ENCODE results near the gene RAPGEF1. TPM values are rescaled to one million over a fixed set of nuclear protein-coding genes. Genes with fewer than 3 reads are reported as not detected.

RAPGEF1 gene
- total and polyA plus RNA-seq, 2 of the 13 experiments (the other 11 are each of a cell fraction or from before 2014, with no cell fraction given), result 21.2 to 38.9 TPM

- TF ChIP-seq ZNF607 (CRISPR knock-in tag; IDR thresholded peaks at IDR 0.05; ENCODE audit: borderline replicate concordance) (no peak), RFXAP (CRISPR knock-in tag; IDR thresholded peaks at IDR 0.05; ENCODE audit: borderline replicate concordance) (0 out of 2 replicates have a peak, but pooled peaks have one; percentile 30), NPAS2 (CRISPR knock-in tag; IDR thresholded peaks at IDR 0.05; ENCODE audit: borderline replicate concordance) (no peak), AGO1 (IDR thresholded peaks at IDR 0.05; ENCODE audit: low read depth, low read length, poor library complexity, severe bottlenecking) (no peak), ZNF367 (CRISPR knock-in tag; IDR thresholded peaks at IDR 0.05; ENCODE audit: borderline replicate concordance) (no peak), PLSCR1 (CRISPR knock-in tag; IDR thresholded peaks at IDR 0.05; ENCODE audit: borderline replicate concordance) (no peak), XRCC5 (optimal IDR thresholded peaks at IDR 0.05; ENCODE audit: low read length) (peak; percentile 24), KDM5B (CRISPR knock-in tag; IDR thresholded peaks at IDR 0.05; ENCODE audit: borderline replicate concordance) (peak; percentile 26; the same call in 1 of the 2 replicates), ZNF850 (CRISPR knock-in tag; conservative IDR thresholded peaks at IDR 0.05) (no peak), PHF8 (CRISPR knock-in tag; IDR thresholded peaks at IDR 0.05) (no peak), ZNF337 (CRISPR knock-in tag; IDR thresholded peaks at IDR 0.05; ENCODE audit: borderline replicate concordance, low read depth) (no peak), ZNF670 (CRISPR knock-in tag; IDR thresholded peaks at IDR 0.05; ENCODE audit: borderline replicate concordance) (no peak), TCF7L2 (IDR thresholded peaks at IDR 0.05; ENCODE audit: low read depth, low read length) (no peak), ZC3H4 (CRISPR knock-in tag; IDR thresholded peaks at IDR 0.05; ENCODE audit: borderline replicate concordance) (no peak), ZNF891 (CRISPR knock-in tag; IDR thresholded peaks at IDR 0.05) (0 out of 2 replicates have a peak, but pooled peaks have one; percentile 44)
- TF ChIP-seq, protein P1, sequence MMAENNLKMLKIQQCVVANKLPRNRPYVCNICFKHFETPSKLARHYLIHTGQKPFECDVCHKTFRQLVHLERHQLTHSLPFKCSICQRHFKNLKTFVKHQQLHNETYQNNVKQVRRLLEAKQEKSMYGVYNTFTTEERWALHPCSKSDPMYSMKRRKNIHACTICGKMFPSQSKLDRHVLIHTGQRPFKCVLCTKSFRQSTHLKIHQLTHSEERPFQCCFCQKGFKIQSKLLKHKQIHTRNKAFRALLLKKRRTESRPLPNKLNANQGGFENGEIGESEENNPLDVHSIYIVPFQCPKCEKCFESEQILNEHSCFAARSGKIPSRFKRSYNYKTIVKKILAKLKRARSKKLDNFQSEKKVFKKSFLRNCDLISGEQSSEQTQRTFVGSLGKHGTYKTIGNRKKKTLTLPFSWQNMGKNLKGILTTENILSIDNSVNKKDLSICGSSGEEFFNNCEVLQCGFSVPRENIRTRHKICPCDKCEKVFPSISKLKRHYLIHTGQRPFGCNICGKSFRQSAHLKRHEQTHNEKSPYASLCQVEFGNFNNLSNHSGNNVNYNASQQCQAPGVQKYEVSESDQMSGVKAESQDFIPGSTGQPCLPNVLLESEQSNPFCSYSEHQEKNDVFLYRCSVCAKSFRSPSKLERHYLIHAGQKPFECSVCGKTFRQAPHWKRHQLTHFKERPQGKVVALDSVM (CRISPR knock-in tag; IDR thresholded peaks at IDR 0.05), result no peak
- TF ChIP-seq, protein P2, sequence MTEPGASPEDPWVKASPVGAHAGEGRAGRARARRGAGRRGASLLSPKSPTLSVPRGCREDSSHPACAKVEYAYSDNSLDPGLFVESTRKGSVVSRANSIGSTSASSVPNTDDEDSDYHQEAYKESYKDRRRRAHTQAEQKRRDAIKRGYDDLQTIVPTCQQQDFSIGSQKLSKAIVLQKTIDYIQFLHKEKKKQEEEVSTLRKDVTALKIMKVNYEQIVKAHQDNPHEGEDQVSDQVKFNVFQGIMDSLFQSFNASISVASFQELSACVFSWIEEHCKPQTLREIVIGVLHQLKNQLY (CRISPR knock-in tag; IDR thresholded peaks at IDR 0.05), result no peak
- TF ChIP-seq, protein P3, sequence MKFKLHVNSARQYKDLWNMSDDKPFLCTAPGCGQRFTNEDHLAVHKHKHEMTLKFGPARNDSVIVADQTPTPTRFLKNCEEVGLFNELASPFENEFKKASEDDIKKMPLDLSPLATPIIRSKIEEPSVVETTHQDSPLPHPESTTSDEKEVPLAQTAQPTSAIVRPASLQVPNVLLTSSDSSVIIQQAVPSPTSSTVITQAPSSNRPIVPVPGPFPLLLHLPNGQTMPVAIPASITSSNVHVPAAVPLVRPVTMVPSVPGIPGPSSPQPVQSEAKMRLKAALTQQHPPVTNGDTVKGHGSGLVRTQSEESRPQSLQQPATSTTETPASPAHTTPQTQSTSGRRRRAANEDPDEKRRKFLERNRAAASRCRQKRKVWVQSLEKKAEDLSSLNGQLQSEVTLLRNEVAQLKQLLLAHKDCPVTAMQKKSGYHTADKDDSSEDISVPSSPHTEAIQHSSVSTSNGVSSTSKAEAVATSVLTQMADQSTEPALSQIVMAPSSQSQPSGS (CRISPR knock-in tag; IDR thresholded peaks at IDR 0.05), result no peak
- TF ChIP-seq, protein P4, sequence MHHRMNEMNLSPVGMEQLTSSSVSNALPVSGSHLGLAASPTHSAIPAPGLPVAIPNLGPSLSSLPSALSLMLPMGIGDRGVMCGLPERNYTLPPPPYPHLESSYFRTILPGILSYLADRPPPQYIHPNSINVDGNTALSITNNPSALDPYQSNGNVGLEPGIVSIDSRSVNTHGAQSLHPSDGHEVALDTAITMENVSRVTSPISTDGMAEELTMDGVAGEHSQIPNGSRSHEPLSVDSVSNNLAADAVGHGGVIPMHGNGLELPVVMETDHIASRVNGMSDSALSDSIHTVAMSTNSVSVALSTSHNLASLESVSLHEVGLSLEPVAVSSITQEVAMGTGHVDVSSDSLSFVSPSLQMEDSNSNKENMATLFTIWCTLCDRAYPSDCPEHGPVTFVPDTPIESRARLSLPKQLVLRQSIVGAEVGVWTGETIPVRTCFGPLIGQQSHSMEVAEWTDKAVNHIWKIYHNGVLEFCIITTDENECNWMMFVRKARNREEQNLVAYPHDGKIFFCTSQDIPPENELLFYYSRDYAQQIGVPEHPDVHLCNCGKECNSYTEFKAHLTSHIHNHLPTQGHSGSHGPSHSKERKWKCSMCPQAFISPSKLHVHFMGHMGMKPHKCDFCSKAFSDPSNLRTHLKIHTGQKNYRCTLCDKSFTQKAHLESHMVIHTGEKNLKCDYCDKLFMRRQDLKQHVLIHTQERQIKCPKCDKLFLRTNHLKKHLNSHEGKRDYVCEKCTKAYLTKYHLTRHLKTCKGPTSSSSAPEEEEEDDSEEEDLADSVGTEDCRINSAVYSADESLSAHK (CRISPR knock-in tag; IDR thresholded peaks at IDR 0.05; ENCODE audit: borderline replicate concordance), result no peak
- TF ChIP-seq, protein P5, sequence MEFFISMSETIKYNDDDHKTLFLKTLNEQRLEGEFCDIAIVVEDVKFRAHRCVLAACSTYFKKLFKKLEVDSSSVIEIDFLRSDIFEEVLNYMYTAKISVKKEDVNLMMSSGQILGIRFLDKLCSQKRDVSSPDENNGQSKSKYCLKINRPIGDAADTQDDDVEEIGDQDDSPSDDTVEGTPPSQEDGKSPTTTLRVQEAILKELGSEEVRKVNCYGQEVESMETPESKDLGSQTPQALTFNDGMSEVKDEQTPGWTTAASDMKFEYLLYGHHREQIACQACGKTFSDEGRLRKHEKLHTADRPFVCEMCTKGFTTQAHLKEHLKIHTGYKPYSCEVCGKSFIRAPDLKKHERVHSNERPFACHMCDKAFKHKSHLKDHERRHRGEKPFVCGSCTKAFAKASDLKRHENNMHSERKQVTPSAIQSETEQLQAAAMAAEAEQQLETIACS (CRISPR knock-in tag; IDR thresholded peaks at IDR 0.05), result no peak
Measured at GRCh38 chr9:131762356-131762932, 22.6 kb upstream of the RAPGEF1 start (continued).
